ENCODE measurements around the gene MRGPRX1.

MRGPRX1 gene

DNA sequence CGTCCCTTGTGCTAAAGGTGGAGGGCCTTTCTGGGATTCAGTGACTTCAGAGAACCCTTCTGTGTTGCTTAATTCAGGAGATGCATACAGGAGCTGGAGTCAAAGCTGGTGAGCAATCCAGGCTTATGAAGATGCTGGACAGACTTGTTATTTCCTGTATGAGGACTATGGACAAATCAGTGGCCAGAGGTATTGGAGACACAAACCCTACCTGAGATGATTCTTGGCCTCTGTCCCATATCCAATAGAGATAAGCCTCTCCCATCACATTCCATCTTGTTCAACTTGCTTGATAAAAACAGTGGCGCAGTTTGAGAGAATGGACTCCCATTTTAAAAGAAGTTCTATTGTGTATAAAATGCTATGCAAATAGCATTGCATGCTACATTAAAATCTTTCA is at the start of gene MRGPRX1:
TSS of gene MRGPRX1 (minus strand) at position 101 of the 400 bp plus-strand sequence. CDS start 4,630 bp downstream, outside the sequence.
- no peak within 1 kb of the TSS for H3K9ac ChIP-seq (ENCODE audit: low read depth, low read length)
- DNase-seq (no peak), ATAC-seq (ENCODE audit: insufficient read depth, low read depth) (no peak)
- no peaks in the 10 kb centered on the region for H3K36me3 ChIP-seq (ENCODE audit: insufficient read depth, low read length)
- H3K27ac ChIP-seq (ENCODE audit: low read length): no peak within 1 kb of the TSS
- H4K20me1 ChIP-seq (ENCODE audit: insufficient read depth, low read length): no peaks in the 10 kb centered on the region
- no peak within 1 kb of the TSS for H3K4me2 ChIP-seq (ENCODE audit: insufficient read depth, low read length)
- no peak within 1 kb of the TSS for H2AFZ ChIP-seq (ENCODE audit: low read depth, low read length)
- H3K79me2 ChIP-seq (ENCODE audit: insufficient read depth, low read length): no peaks in the 10 kb centered on the region
- H3K4me1 ChIP-seq (ENCODE audit: insufficient read depth, low read length): no peaks in the 10 kb centered on the region
- no peaks in the 10 kb centered on the region for H3K9me3 ChIP-seq (ENCODE audit: insufficient read depth, low read length, severe bottlenecking)
- TF ChIP-seq, protein P1, sequence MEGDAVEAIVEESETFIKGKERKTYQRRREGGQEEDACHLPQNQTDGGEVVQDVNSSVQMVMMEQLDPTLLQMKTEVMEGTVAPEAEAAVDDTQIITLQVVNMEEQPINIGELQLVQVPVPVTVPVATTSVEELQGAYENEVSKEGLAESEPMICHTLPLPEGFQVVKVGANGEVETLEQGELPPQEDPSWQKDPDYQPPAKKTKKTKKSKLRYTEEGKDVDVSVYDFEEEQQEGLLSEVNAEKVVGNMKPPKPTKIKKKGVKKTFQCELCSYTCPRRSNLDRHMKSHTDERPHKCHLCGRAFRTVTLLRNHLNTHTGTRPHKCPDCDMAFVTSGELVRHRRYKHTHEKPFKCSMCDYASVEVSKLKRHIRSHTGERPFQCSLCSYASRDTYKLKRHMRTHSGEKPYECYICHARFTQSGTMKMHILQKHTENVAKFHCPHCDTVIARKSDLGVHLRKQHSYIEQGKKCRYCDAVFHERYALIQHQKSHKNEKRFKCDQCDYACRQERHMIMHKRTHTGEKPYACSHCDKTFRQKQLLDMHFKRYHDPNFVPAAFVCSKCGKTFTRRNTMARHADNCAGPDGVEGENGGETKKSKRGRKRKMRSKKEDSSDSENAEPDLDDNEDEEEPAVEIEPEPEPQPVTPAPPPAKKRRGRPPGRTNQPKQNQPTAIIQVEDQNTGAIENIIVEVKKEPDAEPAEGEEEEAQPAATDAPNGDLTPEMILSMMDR (IDR thresholded peaks at IDR 0.05; ENCODE audit: borderline replicate concordance, extremely low read depth, low read length, poor library complexity, severe bottlenecking): no peak
- no peak for TF ChIP-seq EZH2 (IDR thresholded peaks at IDR 0.05; ENCODE audit: borderline replicate concordance, low read depth, low read length, severe bottlenecking)
- H3K4me3 ChIP-seq (ENCODE audit: low read depth in 1 of 2, low read length in 2 of 2): no peak within 1 kb of the TSS
- peaks cover 4% of the 10 kb centered on the region for H3K27me3 ChIP-seq (ENCODE audit: insufficient read depth, low read length, poor library complexity)

DNA sequence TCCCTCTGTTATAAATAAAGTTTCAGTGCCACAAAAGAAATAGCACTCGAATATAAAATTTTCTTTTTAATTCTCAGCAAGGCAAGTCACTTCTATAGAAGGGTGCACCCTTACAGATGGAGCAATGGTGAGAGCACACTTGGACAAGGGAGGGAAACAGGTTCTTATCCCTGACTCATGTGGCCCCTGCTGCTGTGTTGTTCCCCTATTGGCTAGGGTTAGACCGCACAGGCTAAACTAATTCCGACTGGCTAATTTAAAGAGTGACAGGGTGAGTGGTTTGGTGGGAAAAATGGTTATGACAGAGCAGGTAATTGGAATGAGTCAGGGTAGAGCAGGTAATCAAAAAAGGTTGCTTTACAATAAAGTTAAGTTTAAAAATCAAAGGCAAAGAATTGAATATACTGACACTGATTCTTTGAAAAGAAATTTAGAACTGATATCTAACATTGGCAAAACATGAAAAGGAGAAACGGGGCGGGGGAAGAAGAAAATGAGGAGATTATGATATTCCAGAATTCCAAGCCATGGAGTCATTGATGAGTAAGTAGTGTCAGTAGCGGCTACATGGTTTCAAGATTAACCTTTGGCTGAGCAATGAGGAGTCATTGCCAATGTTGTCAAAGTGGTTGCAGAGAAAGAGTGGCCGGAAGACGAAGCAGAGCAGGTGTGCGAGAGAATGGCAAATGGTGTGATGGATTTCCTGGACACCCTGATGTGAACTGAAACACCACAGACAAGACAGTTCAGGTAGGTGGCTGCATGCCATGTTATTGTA is 48.4 kb upstream of the MRGPRX1 start:
- no peak for DNase-seq
- Histone ChIP-seq H3K4me3 (ENCODE audit: low read depth in 1 of 2, low read length in 2 of 2) (no peak overlapping the region), H2AFZ (ENCODE audit: low read depth, low read length) (no peak overlapping the region), H3K9ac (ENCODE audit: low read depth, low read length) (no peak overlapping the region), H3K79me2 (ENCODE audit: insufficient read depth, low read length) (no peaks in the 10 kb centered on the region), H4K20me1 (ENCODE audit: insufficient read depth, low read length) (no peaks in the 10 kb centered on the region), H3K4me1 (ENCODE audit: insufficient read depth, low read length) (no peaks in the 10 kb centered on the region), H3K36me3 (ENCODE audit: insufficient read depth, low read length) (no peaks in the 10 kb centered on the region), H3K9me3 (ENCODE audit: insufficient read depth, low read length, severe bottlenecking) (no peaks in the 10 kb centered on the region), H3K27ac (ENCODE audit: low read length) (no peak overlapping the region), H3K27me3 (ENCODE audit: insufficient read depth, low read length, poor library complexity) (peaks cover 6% of the 10 kb centered on the region), H3K4me2 (ENCODE audit: insufficient read depth, low read length) (no peak overlapping the region)
- TF ChIP-seq EZH2 (IDR thresholded peaks at IDR 0.05; ENCODE audit: borderline replicate concordance, low read depth, low read length, severe bottlenecking): no peak
- TF ChIP-seq, protein P1 (IDR thresholded peaks at IDR 0.05; ENCODE audit: borderline replicate concordance, extremely low read depth, low read length, poor library complexity, severe bottlenecking): no peak
- ATAC-seq (ENCODE audit: insufficient read depth, low read depth): no peak

DNA sequence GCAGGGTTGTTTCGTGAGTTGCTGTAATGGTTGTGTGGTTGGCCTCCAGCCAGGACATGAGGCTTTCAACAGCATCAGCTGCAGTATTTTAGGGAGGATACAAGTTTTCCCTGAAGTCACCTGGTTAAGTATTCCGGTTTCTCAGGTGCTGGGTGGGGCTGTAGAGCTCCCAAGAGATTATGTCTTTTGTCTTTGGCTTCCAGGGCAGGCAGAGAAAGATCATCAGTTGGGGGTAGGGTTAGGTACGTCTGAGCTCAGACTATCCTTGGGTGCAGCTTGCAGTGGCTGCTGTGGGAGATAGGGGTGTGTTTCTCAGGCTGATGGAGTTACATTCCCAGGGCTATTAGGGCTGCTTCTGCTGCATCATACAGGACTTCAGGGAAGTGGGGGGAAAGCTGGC is 47.5 kb upstream of the MRGPRX1 start:
- no peak overlapping the region for H2AFZ ChIP-seq (ENCODE audit: low read depth, low read length)
- H3K4me2 ChIP-seq (ENCODE audit: insufficient read depth, low read length): no peak overlapping the region
- no peak overlapping the region for H3K4me3 ChIP-seq (ENCODE audit: low read depth in 1 of 2, low read length in 2 of 2)
- H3K27ac ChIP-seq (ENCODE audit: low read length): no peak overlapping the region
- H3K9ac ChIP-seq (ENCODE audit: low read depth, low read length): no peak overlapping the region
- H3K4me1 ChIP-seq (ENCODE audit: insufficient read depth, low read length): no peaks in the 10 kb centered on the region
- TF ChIP-seq EZH2 (IDR thresholded peaks at IDR 0.05; ENCODE audit: borderline replicate concordance, low read depth, low read length, severe bottlenecking): no peak
- TF ChIP-seq, protein P1 (IDR thresholded peaks at IDR 0.05; ENCODE audit: borderline replicate concordance, extremely low read depth, low read length, poor library complexity, severe bottlenecking): no peak
- H3K27me3 ChIP-seq (ENCODE audit: insufficient read depth, low read length, poor library complexity): peaks cover 6% of the 10 kb centered on the region
- ATAC-seq (ENCODE audit: insufficient read depth, low read depth): no peak
- H3K9me3 ChIP-seq (ENCODE audit: insufficient read depth, low read length, severe bottlenecking): no peaks in the 10 kb centered on the region
- DNase-seq: no peak
- H3K36me3 ChIP-seq (ENCODE audit: insufficient read depth, low read length): no peaks in the 10 kb centered on the region
- no peaks in the 10 kb centered on the region for H3K79me2 ChIP-seq (ENCODE audit: insufficient read depth, low read length)
- no peaks in the 10 kb centered on the region for H4K20me1 ChIP-seq (ENCODE audit: insufficient read depth, low read length)

Measured in DND-41 (cell line).